Duodenal mucosa (tissue), 2 donors: ENCODE data around the gene PLSCR4.
"Not testable (repeated sequence)": the region's sequence is repeated elsewhere in the genome, so short reads cannot be mapped to it uniquely, and the experiment has no call there.

Source experiments
- H3K27ac ChIP-seq: one replicate; pipeline ENCODE4 v1.7.0; 2013; ENCODE audit warnings: low read depth, low read length
- H3K27me3 ChIP-seq, 2 donors: one replicate each; pipeline ENCODE4 v1.7.0; 2013; ENCODE audit warnings: low read length in 2 of 2, control low read depth in 1 of 2; ENCODE audit not compliant: insufficient read depth in 2 of 2, control insufficient read depth in 1 of 2
- H3K36me3 ChIP-seq, 2 donors: one replicate each; pipeline ENCODE4 v1.7.0; 2013; ENCODE audit warnings: low read length in 2 of 2, control low read depth in 1 of 2; ENCODE audit not compliant: insufficient read depth in 2 of 2, control insufficient read depth in 1 of 2
- H3K4me1 ChIP-seq, 2 donors: one replicate each; pipeline ENCODE4 v1.7.0; 2013; ENCODE audit warnings: low read length in 2 of 2, control low read depth in 1 of 2; ENCODE audit not compliant: insufficient read depth in 2 of 2, control insufficient read depth in 1 of 2
- H3K4me3 ChIP-seq, 2 donors: one replicate each; pipeline ENCODE4 v1.7.0; 2013; ENCODE audit warnings: low read length in 2 of 2, low read depth in 1 of 2
- H3K9ac ChIP-seq, 2 donors: one replicate each; pipeline ENCODE4 v1.7.0; 2013; ENCODE audit warnings: low read length in 2 of 2, low read depth in 1 of 2
- H3K9me3 ChIP-seq, 2 donors: one replicate each; pipeline ENCODE4 v1.7.0; 2013; ENCODE audit warnings: low read length in 2 of 2, control low read depth in 1 of 2; ENCODE audit not compliant: control insufficient read depth in 1 of 2

Gene PLSCR4

DNA sequence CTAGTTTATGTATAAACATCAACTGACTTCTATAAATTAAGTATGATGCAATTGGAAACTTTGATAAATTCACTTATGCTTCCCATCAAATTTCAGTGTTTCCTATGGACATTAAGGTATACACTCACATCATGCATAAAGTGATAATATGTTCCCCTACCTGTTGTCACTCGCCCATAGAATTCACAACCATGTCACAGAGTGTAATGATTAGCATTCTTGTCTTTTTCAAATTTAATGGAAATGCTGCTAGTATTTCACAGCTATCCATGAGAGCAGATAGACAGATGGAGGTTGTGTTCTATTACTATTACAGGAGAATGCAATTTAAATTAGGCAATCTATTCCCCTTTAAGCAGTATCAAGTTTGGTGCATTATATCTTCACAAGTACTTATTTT is 984 bp downstream of the PLSCR4 start:
- Histone ChIP-seq H3K27me3 (peaks cover 0 to 4% of the 10 kb centered on the region in 2 donors), H3K9ac (no peak overlapping the region), H3K27ac (no peak overlapping the region), H3K4me3 (peak overlapping the region; percentile 79 to 86), H3K9me3 (no peaks in the 10 kb centered on the region), H3K36me3 (no peaks in the 10 kb centered on the region), H3K4me1 (no peaks in the 10 kb centered on the region)

DNA sequence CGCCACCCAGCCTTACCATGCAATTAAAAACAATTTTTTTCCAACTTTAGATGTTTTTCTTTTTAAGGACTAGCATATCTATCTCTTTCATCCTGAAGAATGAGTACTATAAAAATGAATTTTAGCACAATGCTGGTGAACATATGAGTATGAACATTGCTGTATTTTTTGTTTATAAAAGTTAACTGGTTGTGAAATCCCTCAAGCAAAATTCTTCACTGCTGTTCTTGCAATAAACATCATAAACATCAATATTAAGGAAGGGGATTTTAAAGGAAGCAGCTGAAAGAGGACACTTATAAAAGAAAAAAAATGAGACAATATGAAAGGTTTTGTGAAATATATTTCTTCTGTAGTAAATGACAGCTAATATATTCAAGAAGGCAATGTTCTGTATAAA is 3.0 kb downstream of the PLSCR4 start:
- no peak overlapping the region for H3K9ac ChIP-seq
- no peaks in the 10 kb centered on the region for H3K36me3 ChIP-seq
- H3K27me3 ChIP-seq = peaks cover 0 to 4% of the 10 kb centered on the region in 2 donors
- no peak overlapping the region for H3K27ac ChIP-seq
- H3K9me3 ChIP-seq = no peaks in the 10 kb centered on the region
- H3K4me1 ChIP-seq = no peaks in the 10 kb centered on the region
- H3K4me3 ChIP-seq = no peak overlapping the region

DNA sequence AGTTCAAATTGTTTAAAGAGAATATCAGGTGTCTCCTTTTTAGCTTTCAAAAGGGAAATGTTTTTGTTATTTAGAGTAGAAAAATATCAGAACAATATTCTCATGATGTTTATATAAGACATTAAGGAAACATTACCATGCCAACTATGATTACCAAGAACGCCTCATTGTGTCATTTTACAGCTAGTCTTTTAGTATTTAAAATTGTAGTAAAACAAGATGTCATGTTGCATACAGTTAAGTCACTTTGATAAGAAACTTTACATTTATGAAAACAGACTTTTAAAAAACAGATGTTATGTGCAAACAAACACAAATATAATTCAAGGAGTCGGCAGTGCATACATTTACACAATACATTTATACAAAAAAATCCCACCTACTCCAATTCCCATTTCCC is 4.4 kb downstream of the PLSCR4 start:
- Histone ChIP-seq H3K27ac (no peak overlapping the region), H3K4me1 (no peaks in the 10 kb centered on the region), H3K9me3 (no peaks in the 10 kb centered on the region), H3K27me3 (peaks cover 0 to 4% of the 10 kb centered on the region in 2 donors), H3K4me3 (no peak overlapping the region), H3K36me3 (no peaks in the 10 kb centered on the region), H3K9ac (no peak overlapping the region)

DNA sequence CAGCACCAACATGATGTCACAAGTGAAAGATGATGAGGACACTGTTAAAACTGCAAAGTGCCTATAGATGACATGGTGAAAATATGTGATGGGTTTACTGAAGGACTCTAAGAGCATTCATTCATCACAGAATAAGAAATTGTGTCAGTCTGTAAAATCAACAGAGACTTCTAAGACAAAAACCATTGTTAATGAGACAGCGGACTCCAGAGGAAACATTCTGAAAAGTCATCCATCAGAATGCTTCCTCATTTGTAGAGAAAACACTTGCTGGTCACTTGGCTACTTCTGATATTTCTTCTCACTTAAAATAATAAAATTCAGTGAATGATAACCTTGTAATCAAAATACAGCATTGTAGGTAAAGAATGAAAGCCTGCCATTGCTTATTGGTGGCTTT is 7.3 kb downstream of the PLSCR4 start:
- Histone ChIP-seq H3K4me1 (no peaks in the 10 kb centered on the region), H3K9me3 (no peaks in the 10 kb centered on the region), H3K9ac (no peak overlapping the region), H3K27ac (no peak overlapping the region), H3K36me3 (no peaks in the 10 kb centered on the region), H3K27me3 (no peaks in the 10 kb centered on the region), H3K4me3 (no peak overlapping the region)

DNA sequence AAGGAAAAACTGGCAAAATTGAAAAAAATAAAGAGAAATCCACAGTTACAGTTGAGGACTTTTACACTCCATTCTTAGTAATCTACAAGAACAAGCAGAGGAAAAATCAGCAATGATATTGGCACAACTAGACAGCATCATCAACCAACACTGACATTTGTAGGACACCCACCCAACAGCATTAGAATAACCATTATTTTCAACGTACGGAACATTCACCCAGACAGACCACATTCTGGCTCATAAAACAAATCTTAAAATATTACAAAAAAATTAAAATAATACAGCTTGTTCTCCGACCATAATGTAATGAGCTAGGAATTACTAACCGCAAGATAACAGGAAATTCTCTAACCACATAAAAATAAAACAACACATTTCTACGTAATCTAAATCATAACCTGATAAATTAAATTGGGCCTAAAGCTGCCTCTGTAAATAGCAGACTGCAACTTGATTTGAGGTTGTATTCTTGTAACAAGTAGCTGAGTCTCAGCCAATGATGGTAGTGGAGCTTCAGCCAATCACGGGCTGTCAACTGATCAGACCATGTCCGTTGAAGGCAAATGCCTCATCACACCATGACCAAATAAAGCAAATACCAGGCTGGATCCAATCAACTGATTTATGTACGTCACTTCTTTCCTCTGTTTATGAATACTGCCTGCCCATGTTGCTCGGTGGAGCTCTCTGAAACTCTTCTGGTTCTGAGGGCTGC is 9.2 kb downstream of the PLSCR4 start:
- H3K4me3 ChIP-seq = no peak overlapping the region
- H3K27ac ChIP-seq = no peak overlapping the region
- peaks cover 0 to 3% of the 10 kb centered on the region in 2 donors for H3K9me3 ChIP-seq

DNA sequence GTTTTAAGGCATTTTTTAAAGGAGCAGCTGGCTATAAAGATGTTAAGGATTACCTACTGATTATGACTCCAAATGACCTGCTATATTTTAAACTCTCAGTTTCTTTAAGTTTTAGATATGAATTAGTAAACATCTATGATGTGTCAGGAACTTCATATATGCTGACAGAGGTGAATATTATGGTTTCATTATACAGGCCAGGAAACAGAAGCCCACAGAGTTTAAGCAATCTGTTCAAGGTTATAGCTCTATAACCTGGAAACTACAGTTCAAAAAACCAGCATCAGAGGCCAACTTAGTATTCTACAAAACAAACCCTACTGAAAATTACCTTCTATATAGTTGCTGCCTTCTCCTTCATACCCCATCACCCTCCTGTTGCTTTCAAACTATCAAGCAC is 17.4 kb downstream of the PLSCR4 start:
- H3K27me3 ChIP-seq = no peaks in the 10 kb centered on the region
- H3K4me3 ChIP-seq = no peak overlapping the region
- H3K9ac ChIP-seq = no peak overlapping the region
- H3K4me1 ChIP-seq = no peaks in the 10 kb centered on the region
- peaks cover 13 to 21% of the 10 kb centered on the region in 2 donors for H3K9me3 ChIP-seq
- no peaks in the 10 kb centered on the region for H3K36me3 ChIP-seq
- H3K27ac ChIP-seq = no peak overlapping the region

More for the DNA sequence above, 9.2 kb downstream of the PLSCR4 start:
- Histone ChIP-seq H3K4me1 (no peaks in the 10 kb centered on the region), H3K9ac (no peak overlapping the region), H3K36me3 (no peaks in the 10 kb centered on the region), H3K27me3 (no peaks in the 10 kb centered on the region)

DNA sequence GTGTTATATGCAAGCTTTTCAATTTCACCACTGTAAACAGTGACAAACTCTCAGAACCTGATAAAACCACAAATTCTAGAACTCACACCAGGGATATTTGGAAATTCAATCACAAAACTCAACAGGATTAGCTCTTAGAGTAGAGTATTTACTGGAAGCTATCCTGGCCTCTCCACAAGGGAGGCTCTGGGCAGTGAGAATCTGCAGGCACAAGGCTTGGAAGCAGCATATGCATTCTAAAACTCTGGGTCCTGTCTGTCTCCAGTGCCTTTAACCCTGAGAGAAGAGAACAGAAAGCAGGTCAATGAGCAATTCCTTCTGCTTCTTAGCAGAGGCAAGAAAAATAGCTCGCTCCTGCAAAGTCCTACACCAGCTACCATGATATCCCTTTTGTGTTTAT is 23.4 kb downstream of the PLSCR4 start:
- H3K27me3 ChIP-seq = no peaks in the 10 kb centered on the region
- H3K9ac ChIP-seq = no peak overlapping the region
- no peak overlapping the region for H3K4me3 ChIP-seq
- H3K27ac ChIP-seq = no peak overlapping the region
- peaks cover 8 to 11% of the 10 kb centered on the region in 2 donors for H3K4me1 ChIP-seq
- H3K9me3 ChIP-seq = no peaks in the 10 kb centered on the region
- no peaks in the 10 kb centered on the region for H3K36me3 ChIP-seq

DNA sequence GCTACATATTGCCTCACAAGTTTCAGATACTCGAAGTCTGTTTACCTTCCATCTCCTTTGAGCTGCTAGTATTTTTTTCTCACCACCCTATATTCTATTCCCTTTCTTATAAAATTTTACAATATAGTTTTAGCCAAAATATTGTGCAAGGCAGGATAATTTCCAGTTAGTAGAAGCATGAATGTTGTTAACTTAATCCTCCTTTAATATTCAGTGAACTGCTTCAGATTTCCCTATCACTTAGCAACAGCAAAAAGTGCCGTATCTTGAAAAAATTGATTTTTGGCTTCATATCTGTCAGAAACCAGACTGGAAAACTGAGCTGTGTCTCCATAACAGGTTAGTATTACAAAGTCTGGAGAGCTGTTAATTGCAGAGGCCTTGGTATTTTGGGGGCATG is 24.0 kb downstream of the PLSCR4 start:
- H3K27me3 ChIP-seq = no peaks in the 10 kb centered on the region
- H3K27ac ChIP-seq = no peak overlapping the region
- no peak overlapping the region for H3K9ac ChIP-seq

DNA sequence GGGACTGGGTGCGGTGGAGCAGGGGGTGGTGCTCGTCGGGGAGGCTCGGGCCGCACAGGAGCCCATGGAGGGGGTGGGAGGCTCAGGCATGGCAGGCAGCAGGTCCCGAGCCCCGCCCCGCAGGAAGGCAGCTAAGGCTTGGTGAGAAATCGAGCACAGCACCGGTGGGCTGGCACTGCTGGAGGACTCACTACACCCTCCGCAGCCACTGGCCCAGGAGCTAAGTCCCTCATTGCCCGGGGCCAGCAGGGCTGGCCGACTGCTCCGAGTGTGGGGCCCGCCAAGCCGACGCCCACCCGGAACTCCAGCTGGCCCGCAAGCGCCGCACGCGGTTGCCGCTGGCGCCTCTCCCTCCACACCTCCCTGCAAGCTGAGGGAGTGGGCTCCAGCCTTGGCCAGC is 25.4 kb downstream of the PLSCR4 start:
- not testable (repeated sequence) for H3K27ac ChIP-seq, H3K4me3 ChIP-seq, H3K9ac ChIP-seq, H3K27me3 ChIP-seq, H3K36me3 ChIP-seq, H3K9me3 ChIP-seq
- H3K4me1 ChIP-seq = peaks cover 12 to 15% of the 10 kb centered on the region in 2 donors

More for the DNA sequence above, 24.0 kb downstream of the PLSCR4 start:
- H3K4me3 ChIP-seq = no peak overlapping the region
- H3K4me1 ChIP-seq = peaks cover 12 to 15% of the 10 kb centered on the region in 2 donors
- no peaks in the 10 kb centered on the region for H3K9me3 ChIP-seq
- no peaks in the 10 kb centered on the region for H3K36me3 ChIP-seq

DNA sequence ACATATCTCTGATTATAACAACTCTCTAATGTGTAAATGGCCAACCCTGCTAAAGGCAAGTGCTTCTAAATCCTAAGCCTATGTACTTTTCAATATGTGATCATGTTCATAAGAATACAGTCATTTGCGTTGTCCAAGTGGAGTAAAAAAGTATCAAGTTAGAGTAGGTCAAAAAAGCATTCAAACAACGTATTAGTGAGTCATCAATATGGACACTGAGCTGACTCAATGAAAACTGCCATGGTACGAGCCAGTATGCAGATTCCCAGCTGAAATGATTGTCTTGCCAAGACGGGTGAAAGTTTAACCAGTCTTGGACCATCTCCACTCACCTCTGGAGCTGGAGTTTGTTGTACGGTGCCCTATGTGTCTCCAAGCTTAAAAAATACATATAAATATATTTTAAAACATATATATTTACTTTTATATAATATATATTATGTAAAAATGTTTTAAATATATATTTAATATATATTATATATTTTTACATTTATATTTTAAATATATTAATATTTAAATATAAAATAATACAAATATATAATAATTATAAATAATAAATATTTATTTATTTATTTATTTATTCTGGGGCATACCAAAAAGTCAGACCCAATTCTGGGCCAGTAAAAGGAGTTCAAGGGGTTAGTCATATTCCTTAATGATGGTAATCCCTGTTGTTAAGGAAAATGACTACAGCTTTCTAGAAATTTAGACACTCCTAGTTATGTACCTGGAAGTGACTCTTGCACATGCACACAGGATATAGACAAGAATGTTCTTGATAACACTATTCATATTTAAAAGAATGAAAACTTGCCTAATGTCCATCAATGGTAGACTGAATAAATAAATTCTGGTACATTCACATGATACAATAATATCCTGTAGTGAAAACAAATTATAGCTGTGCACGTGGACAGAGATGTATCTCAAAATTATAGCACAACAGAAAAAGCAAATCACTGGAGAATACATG is 27.2 kb downstream of the PLSCR4 start:
- no peak overlapping the region for H3K27ac ChIP-seq
- H3K27me3 ChIP-seq = no peaks in the 10 kb centered on the region
- H3K9me3 ChIP-seq = no peaks in the 10 kb centered on the region
- H3K4me3 ChIP-seq = no peak overlapping the region
- H3K9ac ChIP-seq = no peak overlapping the region
- H3K4me1 ChIP-seq = peaks cover 12 to 15% of the 10 kb centered on the region in 2 donors
- no peaks in the 10 kb centered on the region for H3K36me3 ChIP-seq
